ENCODE measurements around the gene MARS1. TPM values are rescaled to one million over a fixed set of nuclear protein-coding genes. Genes with fewer than 3 reads are reported as not detected.
"Not testable (repeated sequence)": the region's sequence is repeated elsewhere in the genome, so short reads cannot be mapped to it uniquely, and the experiment has no call there.

MARS1 gene
- polyA plus RNA-seq (2012; ENCODE audit: missing spikeins), result 88.4 TPM

- DNase-seq (ENCODE audit: insufficient read length) (peak; percentile 84), FAIRE-seq (peak; percentile 90)
- TF ChIP-seq POLR2A (IDR thresholded peaks at IDR 0.05; ENCODE audit: low read depth, low read length) (peak; percentile 88), TAF1 (IDR thresholded peaks at IDR 0.05; ENCODE audit: borderline replicate concordance, low read depth, low read length) (no peak), POLR2AphosphoS5 (IDR thresholded peaks at IDR 0.05; ENCODE audit: low read depth, low read length) (peak; percentile 89)
These were observed at the start of gene MARS1 for GRCh38 chr12:57487597-57488401. TSS of gene MARS1 (plus strand) at chr12:57488068. CDS start at chr12:57488091, 23 bp downstream.

DNA sequence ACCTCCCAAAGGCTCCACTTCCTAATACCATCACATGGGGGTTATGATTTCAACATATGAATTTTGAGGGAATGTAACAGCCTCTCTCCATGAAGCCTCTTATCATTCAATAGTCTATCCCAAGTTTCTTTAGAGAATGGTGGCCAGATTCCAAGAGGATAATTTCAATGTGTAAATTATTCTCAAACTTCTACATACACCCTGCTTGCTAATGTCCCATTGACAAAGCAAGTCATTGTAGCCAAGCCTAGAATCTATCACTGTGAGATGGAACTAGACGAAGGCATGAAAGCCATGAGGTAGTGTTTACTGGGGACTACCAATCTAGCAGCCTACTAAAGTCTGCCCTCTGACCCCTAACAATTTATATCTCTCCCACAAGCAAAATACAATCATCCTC is 49.5 kb upstream of the MARS1 start:
- TF ChIP-seq POLR2A (IDR thresholded peaks at IDR 0.05; ENCODE audit: low read depth, low read length) (no peak), TAF1 (IDR thresholded peaks at IDR 0.05; ENCODE audit: borderline replicate concordance, low read depth, low read length) (no peak), POLR2AphosphoS5 (IDR thresholded peaks at IDR 0.05; ENCODE audit: low read depth, low read length) (no peak)
- DNase-seq (ENCODE audit: insufficient read length), result no peak
- no peak for FAIRE-seq

GRCh38 chr12:57439762-57440266 is 48.1 kb upstream of the MARS1 start:
- no peak for DNase-seq (ENCODE audit: insufficient read length)
- TF ChIP-seq TAF1 (IDR thresholded peaks at IDR 0.05; ENCODE audit: borderline replicate concordance, low read depth, low read length), result no peak
- no peak for TF ChIP-seq POLR2A (IDR thresholded peaks at IDR 0.05; ENCODE audit: low read depth, low read length)
- no peak for TF ChIP-seq POLR2AphosphoS5 (IDR thresholded peaks at IDR 0.05; ENCODE audit: low read depth, low read length)
- FAIRE-seq, result no peak

GRCh38 chr12:57441393-57441792 is 46.5 kb upstream of the MARS1 start:
- not testable (repeated sequence) for DNase-seq (ENCODE audit: insufficient read length); FAIRE-seq

DNA sequence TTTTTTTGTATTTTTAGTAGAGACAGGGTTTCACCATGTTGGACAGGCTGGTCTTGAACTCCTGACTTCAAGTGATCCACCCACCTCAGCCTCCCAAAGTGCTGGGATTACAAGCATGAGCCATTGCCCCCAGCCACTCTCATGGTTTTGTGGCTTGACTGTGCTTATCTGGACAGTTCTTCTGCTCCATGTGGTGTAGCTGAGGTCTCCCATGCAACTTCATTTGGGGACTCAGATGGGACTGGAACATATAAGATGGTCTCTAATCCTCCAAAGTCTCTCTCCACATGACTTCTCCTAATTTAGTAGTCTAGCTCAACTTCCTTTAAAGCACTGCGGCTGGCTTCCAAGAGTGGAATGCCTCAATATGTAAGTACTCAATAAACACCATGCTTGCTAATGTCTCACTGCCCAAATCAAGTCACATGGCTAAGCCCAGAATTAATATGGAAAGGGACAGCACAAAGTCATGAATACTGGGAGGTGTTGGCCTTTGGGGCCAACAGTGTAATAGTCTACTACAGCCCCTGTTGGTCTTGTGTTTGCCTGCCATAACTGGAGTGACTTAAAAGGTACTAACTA is 45.9 kb upstream of the MARS1 start:
- DNase-seq (ENCODE audit: insufficient read length) (no peak), FAIRE-seq (no peak)
- TF ChIP-seq POLR2A (IDR thresholded peaks at IDR 0.05; ENCODE audit: low read depth, low read length) (no peak), TAF1 (IDR thresholded peaks at IDR 0.05; ENCODE audit: borderline replicate concordance, low read depth, low read length) (no peak), POLR2AphosphoS5 (IDR thresholded peaks at IDR 0.05; ENCODE audit: low read depth, low read length) (no peak)

DNA sequence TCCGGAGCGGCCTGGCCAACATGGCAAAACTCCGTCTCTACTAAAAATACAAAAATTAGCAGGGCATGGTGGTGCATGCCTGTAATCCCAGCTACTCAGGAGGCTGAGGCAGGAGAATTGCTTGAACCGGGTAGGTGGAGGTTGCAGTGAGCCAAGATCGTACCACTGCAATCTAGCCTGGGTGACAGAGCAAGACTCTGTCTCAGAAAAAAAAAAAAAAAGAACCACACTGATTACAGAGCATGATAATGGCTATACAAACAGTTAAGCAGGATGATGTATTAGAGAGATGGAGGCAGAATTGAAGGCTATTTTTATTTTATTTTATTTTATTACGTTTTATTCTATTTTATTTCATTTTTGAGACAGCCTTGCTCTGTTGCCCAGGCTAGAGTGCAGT is 43.5 kb upstream of the MARS1 start:
- FAIRE-seq; DNase-seq (ENCODE audit: insufficient read length): not testable (repeated sequence)

DNA sequence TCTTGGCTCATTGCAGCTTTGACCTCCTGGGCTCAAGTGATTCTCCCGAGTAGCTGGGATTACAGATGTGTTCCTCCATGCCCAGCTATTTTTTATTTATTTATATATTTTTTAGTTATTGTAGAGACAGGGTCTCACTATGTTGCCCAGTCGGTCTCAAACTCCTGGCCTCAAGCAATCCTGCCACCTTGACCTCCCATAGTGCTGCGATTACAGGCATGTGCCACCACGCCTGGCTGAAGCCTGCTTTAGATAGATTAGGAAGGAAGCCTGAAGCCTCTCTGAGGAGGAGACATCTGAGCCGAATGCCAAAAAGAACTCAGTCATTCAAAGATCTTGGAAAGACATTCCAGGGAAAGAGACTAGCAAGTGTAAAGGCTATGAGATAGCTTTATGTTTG is 43.1 kb upstream of the MARS1 start:
- TF ChIP-seq POLR2AphosphoS5 (IDR thresholded peaks at IDR 0.05; ENCODE audit: low read depth, low read length) (no peak), TAF1 (IDR thresholded peaks at IDR 0.05; ENCODE audit: borderline replicate concordance, low read depth, low read length) (no peak), POLR2A (IDR thresholded peaks at IDR 0.05; ENCODE audit: low read depth, low read length) (no peak)
- FAIRE-seq (no peak), DNase-seq (ENCODE audit: insufficient read length) (no peak)

- DNase-seq (ENCODE audit: insufficient read length) (no peak), FAIRE-seq (no peak)
- TF ChIP-seq POLR2A (IDR thresholded peaks at IDR 0.05; ENCODE audit: low read depth, low read length) (no peak), POLR2AphosphoS5 (IDR thresholded peaks at IDR 0.05; ENCODE audit: low read depth, low read length) (no peak), TAF1 (IDR thresholded peaks at IDR 0.05; ENCODE audit: borderline replicate concordance, low read depth, low read length) (no peak)
These were observed 41.4 kb upstream of the MARS1 start for GRCh38 chr12:57446292-57446960.

DNA sequence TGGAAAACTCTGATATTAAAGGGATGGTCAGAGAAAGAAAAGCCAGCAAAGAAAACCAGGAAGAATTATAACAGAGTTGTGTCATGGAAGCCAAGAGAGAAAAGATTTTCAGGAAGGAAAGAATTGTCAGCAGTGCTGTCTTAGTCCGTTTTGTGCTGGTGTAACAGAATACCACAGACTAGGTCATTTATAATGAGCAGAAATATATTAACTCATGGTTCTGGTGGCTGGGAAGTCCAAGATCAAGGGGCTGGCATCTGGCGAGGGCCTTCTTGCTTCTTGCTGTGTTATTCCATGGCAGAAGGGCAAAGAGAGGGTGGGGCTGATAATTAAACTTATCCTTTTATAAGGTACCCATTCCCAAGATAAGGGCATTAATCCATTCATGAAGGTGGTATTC is 39.2 kb upstream of the MARS1 start:
- DNase-seq (ENCODE audit: insufficient read length), result no peak
- no peak for TF ChIP-seq POLR2AphosphoS5 (IDR thresholded peaks at IDR 0.05; ENCODE audit: low read depth, low read length)
- FAIRE-seq, result no peak

DNA sequence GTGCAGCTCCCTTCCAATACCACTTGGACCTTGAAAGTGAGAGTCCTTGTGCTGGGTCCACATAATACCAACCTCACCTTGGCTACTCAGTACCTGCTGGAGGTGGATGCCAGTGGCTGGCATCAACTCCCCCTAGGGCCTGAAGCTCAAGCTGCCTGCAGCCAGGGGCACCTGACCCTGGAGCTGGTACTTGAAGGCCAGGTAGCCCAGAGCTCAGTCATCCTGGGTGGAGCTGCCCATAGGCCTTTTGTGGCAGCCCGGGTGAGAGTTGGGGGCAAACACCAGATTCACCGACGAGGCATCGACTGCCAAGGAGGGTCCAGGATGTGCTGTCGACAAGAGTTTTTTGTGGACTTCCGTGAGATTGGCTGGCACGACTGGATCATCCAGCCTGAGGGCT is 38.5 kb upstream of the MARS1 start:
- FAIRE-seq (no peak), DNase-seq (ENCODE audit: insufficient read length) (no peak)
- TF ChIP-seq TAF1 (IDR thresholded peaks at IDR 0.05; ENCODE audit: borderline replicate concordance, low read depth, low read length), result no peak
- TF ChIP-seq POLR2AphosphoS5 (IDR thresholded peaks at IDR 0.05; ENCODE audit: low read depth, low read length), result no peak
- TF ChIP-seq POLR2A (IDR thresholded peaks at IDR 0.05; ENCODE audit: low read depth, low read length), result no peak

DNA sequence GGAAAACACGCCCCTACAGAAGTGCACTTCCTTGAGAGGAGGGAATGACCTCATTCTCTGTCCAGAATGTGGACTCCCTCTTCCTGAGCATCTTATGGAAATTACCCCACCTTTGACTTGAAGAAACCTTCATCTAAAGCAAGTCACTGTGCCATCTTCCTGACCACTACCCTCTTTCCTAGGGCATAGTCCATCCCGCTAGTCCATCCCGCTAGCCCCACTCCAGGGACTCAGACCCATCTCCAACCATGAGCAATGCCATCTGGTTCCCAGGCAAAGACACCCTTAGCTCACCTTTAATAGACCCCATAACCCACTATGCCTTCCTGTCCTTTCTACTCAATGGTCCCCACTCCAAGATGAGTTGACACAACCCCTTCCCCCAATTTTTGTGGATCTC is 37.8 kb upstream of the MARS1 start:
- FAIRE-seq (no peak), DNase-seq (ENCODE audit: insufficient read length) (no peak)
- no peak for TF ChIP-seq POLR2AphosphoS5 (IDR thresholded peaks at IDR 0.05; ENCODE audit: low read depth, low read length)
- TF ChIP-seq TAF1 (IDR thresholded peaks at IDR 0.05; ENCODE audit: borderline replicate concordance, low read depth, low read length), result no peak
- no peak for TF ChIP-seq POLR2A (IDR thresholded peaks at IDR 0.05; ENCODE audit: low read depth, low read length)

DNA sequence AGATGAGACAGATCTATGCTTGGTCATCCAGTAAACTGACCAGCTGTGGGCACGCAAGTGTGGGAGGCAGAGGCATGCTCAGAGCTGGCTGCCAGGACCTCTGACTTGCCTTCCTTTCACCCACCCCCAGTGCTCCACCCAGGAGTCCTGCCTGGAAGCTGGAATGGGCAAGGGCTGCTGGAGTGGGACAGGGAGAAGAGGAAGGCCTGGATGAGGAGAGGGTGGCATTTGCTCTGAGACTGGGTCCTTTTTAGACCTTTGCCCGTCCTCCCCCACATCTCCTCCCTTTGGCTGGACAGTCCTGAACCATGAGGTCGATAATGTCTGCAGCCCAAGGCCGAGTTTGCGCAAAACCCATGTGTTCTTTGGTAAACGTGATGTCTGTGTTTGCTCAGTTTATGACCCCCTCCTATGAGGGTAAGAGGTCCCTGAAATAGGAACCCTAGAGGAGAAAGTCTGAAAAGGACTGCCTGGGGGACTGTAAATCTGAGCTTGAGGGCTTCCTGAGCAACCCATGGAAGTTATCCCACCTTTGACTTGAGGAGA is 36.6 kb upstream of the MARS1 start:
- no peak for TF ChIP-seq POLR2A (IDR thresholded peaks at IDR 0.05; ENCODE audit: low read depth, low read length)
- no peak for TF ChIP-seq TAF1 (IDR thresholded peaks at IDR 0.05; ENCODE audit: borderline replicate concordance, low read depth, low read length)
- FAIRE-seq, result no peak
- DNase-seq (ENCODE audit: insufficient read length), result no peak
